Superior temporal gyrus (tissue), 1 donor: ENCODE results near the gene ALDH8A1.
A peak's percentile ranks its signal among the peaks of the same experiment; 100 is the strongest.
"Not testable (repeated sequence)": the region's sequence is repeated elsewhere in the genome, so short reads cannot be mapped to it uniquely, and the experiment has no call there.

Experiments
- DNase-seq: peaks from one replicate; pipeline ENCODE4 v3.0.0-alpha.2; 2016; ENCODE audit errors: extremely low spot score

The ALDH8A1 gene

GRCh38 chr6:134910593-134910935 lies 39.3 kb downstream of the ALDH8A1 start:
- no peak for DNase-seq

- DNase-seq: no peak
Measured at GRCh38 chr6:134909701-134910592, 40.0 kb downstream of the ALDH8A1 start.

DNA sequence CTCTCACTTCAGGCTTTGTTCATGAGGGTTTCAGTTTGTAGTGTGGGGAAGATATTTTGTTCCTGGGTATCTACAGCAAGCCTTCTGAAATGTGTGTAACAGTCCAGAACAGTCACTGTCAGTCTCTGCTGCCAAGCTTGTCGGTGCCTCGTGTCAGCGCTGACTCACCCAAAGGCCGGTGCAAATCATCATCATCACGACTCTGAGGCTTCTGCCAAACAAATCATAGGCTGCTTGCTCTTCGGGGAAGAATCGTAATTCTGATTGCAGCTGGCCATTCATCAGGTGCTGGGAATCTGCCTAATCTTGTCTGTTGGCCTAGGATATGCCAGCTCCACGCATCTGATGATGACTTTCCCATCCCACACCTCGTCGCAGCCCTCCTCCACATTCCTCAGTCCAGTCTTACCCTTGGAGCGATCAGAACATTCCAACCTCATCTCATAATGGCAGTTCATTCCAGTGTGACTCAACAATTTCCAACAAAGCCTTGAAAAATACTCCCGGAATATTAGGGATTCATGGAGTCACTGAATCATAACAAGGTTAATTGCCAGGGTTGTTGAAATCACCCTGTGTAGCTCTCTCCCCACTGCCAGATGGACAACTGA lies 40.9 kb downstream of the ALDH8A1 start:
- peak; percentile 71 for DNase-seq

DNA sequence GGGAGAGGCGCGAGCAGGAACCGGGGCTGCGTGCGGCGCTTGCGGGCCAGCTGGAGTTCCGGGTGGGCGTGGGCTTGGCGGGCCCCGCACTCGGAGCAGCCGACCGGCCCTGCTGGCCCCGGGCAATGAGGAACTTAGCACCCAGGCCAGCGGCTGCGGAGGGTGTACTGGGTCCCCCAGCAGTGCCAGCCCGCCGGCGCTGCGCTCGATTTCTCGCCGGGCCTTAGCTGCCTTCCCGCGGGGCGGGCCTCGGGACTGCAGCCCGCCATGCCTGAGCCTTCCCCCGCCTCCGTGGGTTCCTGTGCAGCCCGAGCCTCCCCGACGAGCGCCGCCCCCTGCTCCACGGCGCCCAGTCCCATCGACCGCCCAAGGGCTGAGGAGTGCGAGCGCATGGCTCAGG lies 45.2 kb downstream of the ALDH8A1 start:
- DNase-seq: not testable (repeated sequence)

- no peak for DNase-seq
Measured at GRCh38 chr6:134903448-134903847, 46.5 kb downstream of the ALDH8A1 start.

DNA sequence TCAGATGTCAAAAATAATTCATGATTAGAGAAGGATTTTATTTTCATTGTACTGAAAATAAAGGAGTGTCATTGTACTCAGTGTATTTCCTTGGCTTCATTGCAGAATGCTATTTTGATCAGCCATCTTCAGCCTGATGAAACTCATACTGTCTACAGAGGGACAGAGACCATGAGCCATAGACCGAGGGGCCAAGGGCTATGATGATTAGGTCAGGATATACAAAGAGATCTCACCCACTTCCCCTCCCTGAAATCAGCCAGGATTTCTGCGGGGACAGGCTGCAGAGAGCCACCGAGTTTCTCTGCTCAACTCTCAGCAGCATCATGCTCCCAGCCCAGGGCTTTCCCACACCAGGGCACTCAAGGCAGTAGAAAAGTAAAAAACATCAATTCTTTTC lies 47.0 kb downstream of the ALDH8A1 start:
- DNase-seq: no peak

DNA sequence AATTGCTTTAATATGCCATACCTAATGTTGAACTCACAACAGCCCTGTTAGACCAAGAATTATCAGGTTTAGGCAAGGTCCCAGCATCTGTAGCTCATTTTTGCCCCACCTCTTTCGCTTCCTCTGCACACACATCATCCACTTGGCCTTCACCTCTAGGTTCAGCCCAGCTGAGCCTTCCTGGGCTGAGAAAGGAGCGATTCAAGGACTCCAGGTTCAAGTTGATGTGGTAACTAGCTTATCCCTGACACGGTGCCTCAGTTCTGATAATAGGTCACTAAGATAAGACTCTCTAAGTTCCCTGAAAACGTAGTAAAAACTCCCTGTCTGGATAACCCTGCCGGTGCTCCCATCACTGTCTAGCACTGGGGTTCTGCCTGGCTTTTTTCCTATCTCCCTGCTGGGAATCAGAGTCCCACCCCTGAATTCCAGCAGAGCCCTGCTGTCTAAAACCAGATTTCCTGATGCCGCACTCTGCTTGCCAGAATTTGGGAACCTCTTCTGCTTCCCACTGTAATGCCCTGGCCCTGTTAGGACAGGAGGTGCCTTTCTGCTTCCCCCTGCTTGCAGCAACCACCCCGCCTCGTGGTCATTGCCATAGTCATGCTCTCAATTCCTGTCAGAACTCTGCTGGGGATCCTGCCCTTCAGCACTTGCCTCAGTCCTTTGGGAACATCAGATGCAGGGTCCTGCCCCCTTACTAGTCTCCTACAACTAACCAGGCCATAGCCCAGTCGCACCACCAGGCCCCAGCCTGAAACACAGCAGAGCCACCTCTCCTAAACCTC lies 47.6 kb downstream of the ALDH8A1 start:
- DNase-seq: no peak

- no peak for DNase-seq
Measured at GRCh38 chr6:134898575-134898974, 51.3 kb downstream of the ALDH8A1 start.

- DNase-seq: not testable (repeated sequence)
Measured at GRCh38 chr6:134898166-134898565, 51.7 kb downstream of the ALDH8A1 start.

DNA sequence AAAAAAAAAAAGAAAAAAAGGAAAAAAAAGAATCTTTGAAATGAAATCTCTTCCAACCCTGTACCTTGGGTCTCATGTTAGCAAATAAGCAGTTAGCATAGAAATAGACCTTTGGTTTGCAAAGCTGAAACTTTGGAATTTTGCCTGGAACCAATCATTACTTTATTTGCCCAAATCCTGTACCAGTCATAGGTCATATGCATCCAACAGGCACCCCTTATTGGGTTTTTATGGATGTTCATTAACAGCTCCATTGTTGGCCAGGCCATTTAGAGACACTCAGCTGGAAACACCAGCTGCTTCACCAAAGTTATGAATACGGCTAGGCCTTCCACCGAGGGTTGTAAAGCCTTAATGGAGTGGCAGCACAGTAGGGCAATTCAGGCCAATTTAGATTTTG lies 53.0 kb downstream of the ALDH8A1 start:
- DNase-seq: no peak

DNA sequence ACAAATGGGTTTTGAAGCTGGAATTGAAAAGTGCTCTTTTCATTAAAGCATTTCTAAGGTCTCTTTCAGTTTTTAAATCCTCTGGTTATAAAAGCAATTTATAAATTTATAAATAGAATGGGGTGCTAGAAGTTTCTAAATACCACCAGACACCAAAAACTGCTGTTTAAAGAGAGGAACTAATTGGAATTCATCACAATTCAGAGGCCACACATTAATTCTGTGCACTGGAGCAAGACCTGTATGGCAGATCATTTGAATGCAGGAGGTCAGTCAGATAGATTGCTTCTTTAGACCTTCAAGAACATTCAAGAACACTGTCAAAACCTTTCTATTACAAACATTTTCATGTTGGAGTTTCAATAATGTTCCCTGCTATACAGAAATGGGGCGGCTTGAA lies 55.1 kb downstream of the ALDH8A1 start:
- DNase-seq: no peak

- DNase-seq: no peak
Measured at GRCh38 chr6:134892362-134892761, 57.5 kb downstream of the ALDH8A1 start.

DNA sequence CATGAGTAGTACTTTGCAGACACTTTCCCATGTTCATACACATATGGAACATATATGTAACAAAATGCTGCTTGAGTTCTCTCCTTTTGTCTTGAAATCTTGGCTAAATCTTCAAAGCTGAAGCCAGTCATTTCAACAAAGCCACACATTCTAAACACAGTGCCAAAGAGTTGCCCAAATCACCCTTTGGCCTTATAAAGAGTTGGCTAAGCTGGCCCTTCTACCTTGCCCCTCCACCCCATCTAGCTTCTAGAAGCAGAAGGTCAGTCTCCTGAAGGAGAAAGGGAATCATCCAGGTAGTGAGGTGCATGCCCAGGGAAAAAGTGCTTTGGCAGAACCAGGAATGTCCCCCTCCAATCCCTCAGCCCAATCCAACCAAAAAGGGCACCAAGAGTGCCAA lies 58.3 kb downstream of the ALDH8A1 start:
- DNase-seq: no peak

DNA sequence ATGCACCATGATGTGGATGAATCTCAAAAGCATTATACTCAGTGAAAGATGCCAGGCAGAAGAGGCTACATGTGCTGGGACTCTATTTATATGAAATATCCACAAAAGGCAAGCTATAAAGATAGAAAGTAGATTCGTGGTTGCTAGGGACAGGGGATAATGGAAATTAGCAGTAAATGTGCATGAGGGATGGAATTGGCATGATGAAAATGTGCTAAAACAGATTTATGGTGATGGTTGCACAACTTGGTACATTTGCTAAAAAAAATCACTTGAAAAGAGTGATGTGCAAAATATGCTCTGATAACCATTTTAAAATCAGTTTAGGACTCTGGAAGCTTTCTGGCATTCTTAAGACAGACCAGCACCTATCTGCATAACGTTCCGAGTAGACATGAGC lies 61.6 kb downstream of the ALDH8A1 start:
- peak; percentile 68 for DNase-seq

DNA sequence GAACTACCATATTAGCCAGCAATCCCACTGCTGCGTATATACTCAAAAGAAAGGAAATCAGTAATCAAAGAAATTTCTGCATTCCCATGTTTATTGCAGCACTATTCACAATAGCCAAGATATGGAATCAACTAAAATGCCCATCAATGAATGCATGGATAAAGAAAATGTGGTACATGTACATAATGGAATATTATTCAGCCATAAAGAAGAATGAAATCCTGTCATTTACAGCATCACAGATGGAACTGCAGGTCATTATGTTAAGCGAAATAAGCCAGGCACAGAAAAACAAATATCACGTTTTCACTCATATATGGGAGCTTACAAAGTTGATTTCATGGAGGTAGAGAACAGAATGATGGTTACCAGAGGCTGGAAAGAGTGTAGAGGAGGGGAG lies 65.1 kb downstream of the ALDH8A1 start:
- DNase-seq: no peak

- DNase-seq: no peak
Measured at GRCh38 chr6:134883314-134883713, 66.6 kb downstream of the ALDH8A1 start.

- DNase-seq: peak; percentile 91
Measured at GRCh38 chr6:134882426-134883038, 67.4 kb downstream of the ALDH8A1 start.

DNA sequence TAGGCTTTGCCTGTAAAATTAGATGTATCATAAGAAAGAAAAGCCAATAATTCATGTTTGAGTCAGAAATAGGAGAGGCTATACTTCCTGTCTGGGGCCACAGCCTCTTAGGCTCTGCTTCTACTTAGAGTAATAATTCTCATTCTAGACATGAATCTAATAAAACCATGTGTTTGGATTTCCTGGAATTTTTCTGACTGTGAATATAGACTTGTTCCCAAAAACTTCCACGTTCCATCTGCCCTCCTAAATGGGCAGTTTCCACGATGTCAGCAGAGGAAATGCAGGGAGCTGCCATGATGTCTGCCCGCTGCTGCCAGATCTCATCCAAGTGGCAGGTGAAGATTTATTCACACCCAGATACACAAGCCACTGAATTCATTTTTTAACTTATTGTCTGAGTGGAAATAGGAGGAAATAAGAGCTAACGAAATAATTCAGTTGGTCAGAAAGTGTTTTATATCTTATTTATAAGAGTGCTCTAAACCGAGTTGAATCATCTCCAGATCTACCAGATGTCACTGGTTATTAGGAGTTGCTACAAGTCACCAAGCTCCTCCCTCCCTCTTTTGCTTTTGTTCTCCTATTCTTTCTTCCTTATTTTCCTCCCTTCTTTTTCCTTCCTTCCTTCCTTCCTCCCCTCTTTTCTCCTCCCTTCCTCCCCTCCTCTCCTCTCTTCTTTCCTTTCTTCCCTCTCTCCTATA lies 69.3 kb downstream of the ALDH8A1 start:
- no peak for DNase-seq

DNA sequence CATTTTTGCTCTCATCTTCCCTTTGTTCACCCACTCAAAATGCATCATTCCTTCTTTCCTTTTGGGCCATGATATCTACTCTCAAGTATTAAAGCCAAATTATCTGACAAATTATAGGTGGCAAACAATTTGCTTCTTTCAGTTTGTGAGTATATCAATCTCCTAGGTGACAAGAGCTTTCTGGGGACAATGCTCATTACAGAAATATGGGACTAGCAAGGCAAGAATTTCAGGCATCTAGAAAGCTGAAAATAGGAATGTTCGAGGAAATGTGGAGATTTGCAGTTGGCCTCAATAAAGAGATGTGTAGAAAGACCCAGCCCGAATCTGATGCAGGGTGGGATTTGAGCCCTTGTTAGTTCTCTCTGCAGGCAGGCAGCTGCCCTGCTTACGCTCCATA lies 71.8 kb downstream of the ALDH8A1 start:
- DNase-seq: no peak

GRCh38 chr6:134875367-134875766 lies 74.5 kb downstream of the ALDH8A1 start:
- no peak for DNase-seq
